Breast epithelium (tissue), 3 donors: ENCODE results near the gene GALNT2.

ENCODE experiments used
- POLR2A ChIP-seq: fragments of 450-650 bp; IDR thresholded peaks from one replicate; pipeline ENCODE4 v1.6.1; 2016; ENCODE audit warnings: antibody characterized with exemption, mild to moderate bottlenecking, moderate library complexity
- POLR2AphosphoS5 ChIP-seq, 3 donors: sonication (generic); formaldehyde crosslinking; IDR thresholded peaks; one replicate each; pipeline ENCODE4 v1.6.1; 2017; ENCODE audit warnings: antibody characterized with exemption in 3 of 3
- TF ChIP-seq, protein P1 (sequence below), 3 donors: fragments of 450-650 bp; IDR thresholded peaks; one replicate each; pipeline ENCODE4 v1.5.1; 2016 to 2017; ENCODE audit warnings: antibody characterized with exemption in 3 of 3, mild to moderate bottlenecking in 3 of 3, moderate library complexity in 3 of 3

- TF ChIP-seq POLR2AphosphoS5 (IDR thresholded peaks at IDR 0.05) (no peak), POLR2A (no peak)
- TF ChIP-seq, protein P1, sequence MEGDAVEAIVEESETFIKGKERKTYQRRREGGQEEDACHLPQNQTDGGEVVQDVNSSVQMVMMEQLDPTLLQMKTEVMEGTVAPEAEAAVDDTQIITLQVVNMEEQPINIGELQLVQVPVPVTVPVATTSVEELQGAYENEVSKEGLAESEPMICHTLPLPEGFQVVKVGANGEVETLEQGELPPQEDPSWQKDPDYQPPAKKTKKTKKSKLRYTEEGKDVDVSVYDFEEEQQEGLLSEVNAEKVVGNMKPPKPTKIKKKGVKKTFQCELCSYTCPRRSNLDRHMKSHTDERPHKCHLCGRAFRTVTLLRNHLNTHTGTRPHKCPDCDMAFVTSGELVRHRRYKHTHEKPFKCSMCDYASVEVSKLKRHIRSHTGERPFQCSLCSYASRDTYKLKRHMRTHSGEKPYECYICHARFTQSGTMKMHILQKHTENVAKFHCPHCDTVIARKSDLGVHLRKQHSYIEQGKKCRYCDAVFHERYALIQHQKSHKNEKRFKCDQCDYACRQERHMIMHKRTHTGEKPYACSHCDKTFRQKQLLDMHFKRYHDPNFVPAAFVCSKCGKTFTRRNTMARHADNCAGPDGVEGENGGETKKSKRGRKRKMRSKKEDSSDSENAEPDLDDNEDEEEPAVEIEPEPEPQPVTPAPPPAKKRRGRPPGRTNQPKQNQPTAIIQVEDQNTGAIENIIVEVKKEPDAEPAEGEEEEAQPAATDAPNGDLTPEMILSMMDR (IDR thresholded peaks at IDR 0.05), result no peak
Observed at GRCh38 chr1:230317823-230318819, 251.1 kb downstream of the GALNT2 start.
